Esophagus squamous epithelium (tissue), 4 donors: ENCODE data around the gene PXK.

Experiments used
- POLR2A ChIP-seq, 4 donors: fragments of 450-650 bp; IDR thresholded peaks; one replicate each; pipeline ENCODE4 v1.6.1; 2017; ENCODE audit warnings: antibody characterized with exemption in 4 of 4, mild to moderate bottlenecking in 4 of 4, moderate library complexity in 3 of 4
- TF ChIP-seq, protein P1 (sequence below), 6 experiments: fragments of 450-650 bp in 4 of 6; fragments of 200-600 bp in 2 of 6; sonication (generic) in 2 of 6; IDR thresholded peaks; one replicate each; pipeline ENCODE4 v1.5.1; 2016 to 2019; ENCODE audit warnings: antibody characterized with exemption in 6 of 6, mild to moderate bottlenecking in 4 of 6, moderate library complexity in 4 of 6

DNA sequence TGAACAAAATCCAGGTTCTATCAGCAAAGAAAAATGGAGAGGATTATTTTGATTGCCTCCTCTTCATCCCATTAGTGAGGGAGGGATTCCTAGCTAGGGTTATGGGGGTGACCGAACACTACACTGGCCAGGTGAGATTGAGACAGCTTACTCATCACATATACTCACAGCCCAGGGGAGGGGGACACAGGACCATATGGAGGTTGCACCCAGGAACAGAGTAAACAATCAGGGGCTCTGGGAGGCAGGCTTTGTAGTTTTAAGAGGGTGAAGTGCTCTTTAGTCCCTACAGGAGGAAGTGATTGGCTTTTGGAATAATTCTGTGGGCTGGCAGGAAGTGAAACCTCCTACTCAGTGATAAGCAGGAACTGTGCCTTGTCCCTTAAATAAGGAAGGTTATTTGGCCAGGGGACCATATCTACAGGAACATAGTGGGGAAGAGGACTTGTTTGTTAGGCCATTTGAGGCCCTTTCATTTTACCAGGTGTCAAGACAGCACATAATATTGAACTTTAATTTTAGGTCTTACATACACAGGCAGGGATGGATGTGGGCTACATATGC, 141.7 kb downstream of the PXK start:
- TF ChIP-seq, protein P1, sequence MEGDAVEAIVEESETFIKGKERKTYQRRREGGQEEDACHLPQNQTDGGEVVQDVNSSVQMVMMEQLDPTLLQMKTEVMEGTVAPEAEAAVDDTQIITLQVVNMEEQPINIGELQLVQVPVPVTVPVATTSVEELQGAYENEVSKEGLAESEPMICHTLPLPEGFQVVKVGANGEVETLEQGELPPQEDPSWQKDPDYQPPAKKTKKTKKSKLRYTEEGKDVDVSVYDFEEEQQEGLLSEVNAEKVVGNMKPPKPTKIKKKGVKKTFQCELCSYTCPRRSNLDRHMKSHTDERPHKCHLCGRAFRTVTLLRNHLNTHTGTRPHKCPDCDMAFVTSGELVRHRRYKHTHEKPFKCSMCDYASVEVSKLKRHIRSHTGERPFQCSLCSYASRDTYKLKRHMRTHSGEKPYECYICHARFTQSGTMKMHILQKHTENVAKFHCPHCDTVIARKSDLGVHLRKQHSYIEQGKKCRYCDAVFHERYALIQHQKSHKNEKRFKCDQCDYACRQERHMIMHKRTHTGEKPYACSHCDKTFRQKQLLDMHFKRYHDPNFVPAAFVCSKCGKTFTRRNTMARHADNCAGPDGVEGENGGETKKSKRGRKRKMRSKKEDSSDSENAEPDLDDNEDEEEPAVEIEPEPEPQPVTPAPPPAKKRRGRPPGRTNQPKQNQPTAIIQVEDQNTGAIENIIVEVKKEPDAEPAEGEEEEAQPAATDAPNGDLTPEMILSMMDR (IDR thresholded peaks at IDR 0.05): no peak
- no peak for TF ChIP-seq POLR2A (IDR thresholded peaks at IDR 0.05)
